ENCODE data around the gene FCHSD1.

Gene FCHSD1

GRCh38 chr5:141596867-141597266 lies 54.4 kb downstream of the FCHSD1 start:
- peaks cover 39% of the 10 kb centered on the region for H4K20me1 ChIP-seq (ENCODE audit: insufficient read depth, low read length)
- H3K4me1 ChIP-seq (ENCODE audit: insufficient read depth, low read length) = peaks cover 52% of the 10 kb centered on the region
- H3K9ac ChIP-seq (ENCODE audit: low read depth, low read length) = no peak overlapping the region
- no peaks in the 10 kb centered on the region for H3K27me3 ChIP-seq (ENCODE audit: insufficient read depth, low read length, poor library complexity)
- TF ChIP-seq EZH2 (IDR thresholded peaks at IDR 0.05; ENCODE audit: borderline replicate concordance, low read depth, low read length, severe bottlenecking) (no peak), CTCF (IDR thresholded peaks at IDR 0.05; ENCODE audit: borderline replicate concordance, extremely low read depth, low read length, poor library complexity, severe bottlenecking) (no peak)
- H2AFZ ChIP-seq (ENCODE audit: low read depth, low read length) = no peak overlapping the region
- H3K4me3 ChIP-seq (ENCODE audit: low read depth in 1 of 2, low read length in 2 of 2) = no peak overlapping the region
- H3K4me2 ChIP-seq (ENCODE audit: insufficient read depth, low read length) = no peak overlapping the region
- no peak for DNase-seq
- H3K27ac ChIP-seq (ENCODE audit: low read length) = peak overlapping the region; percentile 22; the same call in 1 of the 2 replicates
- no peak for ATAC-seq (ENCODE audit: insufficient read depth, low read depth)
- peaks cover 98% of the 10 kb centered on the region for H3K79me2 ChIP-seq (ENCODE audit: insufficient read depth, low read length)
- H3K36me3 ChIP-seq (ENCODE audit: insufficient read depth, low read length) = peaks cover 30% of the 10 kb centered on the region
- H3K9me3 ChIP-seq (ENCODE audit: insufficient read depth, low read length, severe bottlenecking) = no peaks in the 10 kb centered on the region

GRCh38 chr5:141590127-141590526 lies 61.1 kb downstream of the FCHSD1 start:
- Histone ChIP-seq H2AFZ (ENCODE audit: low read depth, low read length) (no peak overlapping the region), H3K4me1 (ENCODE audit: insufficient read depth, low read length) (peaks cover 12% of the 10 kb centered on the region), H3K4me2 (ENCODE audit: insufficient read depth, low read length) (no peak overlapping the region), H3K4me3 (ENCODE audit: low read depth in 1 of 2, low read length in 2 of 2) (no peak overlapping the region), H3K27me3 (ENCODE audit: insufficient read depth, low read length, poor library complexity) (no peaks in the 10 kb centered on the region), H3K36me3 (ENCODE audit: insufficient read depth, low read length) (peaks cover 70% of the 10 kb centered on the region), H3K27ac (ENCODE audit: low read length) (no peak overlapping the region), H3K79me2 (ENCODE audit: insufficient read depth, low read length) (peaks cover 76% of the 10 kb centered on the region), H4K20me1 (ENCODE audit: insufficient read depth, low read length) (peaks cover 28% of the 10 kb centered on the region), H3K9ac (ENCODE audit: low read depth, low read length) (no peak overlapping the region), H3K9me3 (ENCODE audit: insufficient read depth, low read length, severe bottlenecking) (no peaks in the 10 kb centered on the region)
- DNase-seq = no peak
- TF ChIP-seq EZH2 (IDR thresholded peaks at IDR 0.05; ENCODE audit: borderline replicate concordance, low read depth, low read length, severe bottlenecking) (no peak), CTCF (IDR thresholded peaks at IDR 0.05; ENCODE audit: borderline replicate concordance, extremely low read depth, low read length, poor library complexity, severe bottlenecking) (no peak)
- no peak for ATAC-seq (ENCODE audit: insufficient read depth, low read depth)
